BLaER1 (cell line): ENCODE data around the gene MUC5AC.
"Not testable (repeated sequence)": the region's sequence is repeated elsewhere in the genome, so short reads cannot be mapped to it uniquely, and the experiment has no call there.

Experiments
- H3K27ac ChIP-seq: shearing (Covaris generic); formaldehyde crosslinking; 2 replicates; pipeline ENCODE4 v1.8.1; 2022
- H3K27me3 ChIP-seq: shearing (Covaris generic); formaldehyde crosslinking; 2 replicates; pipeline ENCODE4 v1.8.1; 2022
- H3K36me3 ChIP-seq: shearing (Covaris generic); formaldehyde crosslinking; 2 replicates; pipeline ENCODE4 v1.8.1; 2022
- H3K4me1 ChIP-seq: shearing (Covaris generic); formaldehyde crosslinking; 2 replicates; pipeline ENCODE4 v1.8.1; 2022
- H3K4me2 ChIP-seq: shearing (Covaris generic); formaldehyde crosslinking; 2 replicates; pipeline ENCODE4 v1.8.1; 2022
- H3K4me3 ChIP-seq: shearing (Covaris generic); formaldehyde crosslinking; 2 replicates; pipeline ENCODE4 v1.8.1; 2022
- H3K9ac ChIP-seq: shearing (Covaris generic); formaldehyde crosslinking; 2 replicates; pipeline ENCODE4 v1.8.1; 2022
- H3K9me3 ChIP-seq: shearing (Covaris generic); formaldehyde crosslinking; 2 replicates; pipeline ENCODE4 v1.8.1; 2022
- H4K20me1 ChIP-seq: shearing (Covaris generic); formaldehyde crosslinking; 2 replicates; pipeline ENCODE4 v1.8.1; 2022
- Cebpa-rat ChIP-seq: shearing (Covaris generic); IDR thresholded peaks from 2 replicates; pipeline ENCODE4 v1.8.1; 2022

MUC5AC gene

GRCh38 chr11:1157645-1158591 is at the start of gene MUC5AC:
Gene MUC5AC (plus strand): TSS chr11:1157953. CDS start chr11:1158000, 47 bp downstream.
- TF ChIP-seq Cebpa-rat: no peak
- Histone ChIP-seq H3K4me2 (peak within 1 kb of the TSS; percentile 29; the same call in 1 of the 2 replicates), H3K36me3 (no peaks in the 10 kb centered on the region), H3K9me3 (no peaks in the 10 kb centered on the region), H4K20me1 (no peaks in the 10 kb centered on the region), H3K27me3 (no peaks in the 10 kb centered on the region), H3K27ac (no peak within 1 kb of the TSS), H3K9ac (no peak within 1 kb of the TSS), H3K4me3 (no peak within 1 kb of the TSS), H3K4me1 (peaks cover 29% of the 10 kb centered on the region)

DNA sequence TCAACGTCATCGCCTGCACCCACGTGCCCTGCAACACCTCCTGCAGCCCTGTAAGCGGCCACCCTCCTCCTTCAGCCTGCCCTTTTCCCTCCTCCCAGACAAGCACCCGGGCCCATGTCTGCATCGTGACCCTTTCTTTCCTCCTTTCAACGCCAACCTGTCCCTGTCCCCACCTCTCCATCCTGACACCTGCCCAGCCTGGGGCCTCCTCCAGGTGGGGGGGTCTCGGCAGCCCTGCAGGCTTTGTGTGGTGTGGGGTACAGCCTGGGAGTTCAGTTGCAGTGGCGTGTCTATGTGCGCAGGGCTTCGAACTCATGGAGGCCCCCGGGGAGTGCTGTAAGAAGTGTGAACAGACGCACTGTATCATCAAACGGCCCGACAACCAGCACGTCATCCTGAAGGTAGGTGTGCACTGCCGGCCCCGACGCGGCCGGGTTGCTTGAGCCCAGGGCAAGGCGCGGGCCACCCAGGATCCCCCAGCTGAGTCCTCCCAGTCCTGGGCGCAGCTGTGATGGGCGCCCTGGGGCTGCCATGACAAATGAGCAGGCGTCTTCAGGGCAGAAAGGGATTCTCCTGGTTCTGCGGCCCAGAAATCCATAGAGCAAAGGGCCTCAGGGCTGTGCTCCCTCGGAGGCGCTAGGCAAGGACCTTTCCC is 49.4 kb upstream of the MUC5AC start:
- Histone ChIP-seq H3K9me3 (peaks cover 5% of the 10 kb centered on the region; the same call in 1 of the 2 replicates), H3K4me3 (no peak overlapping the region), H3K9ac (no peak overlapping the region), H3K27ac (no peak overlapping the region), H4K20me1 (no peaks in the 10 kb centered on the region), H3K36me3 (no peaks in the 10 kb centered on the region), H3K4me2 (no peak overlapping the region), H3K4me1 (peaks cover 8% of the 10 kb centered on the region; the same call in 1 of the 2 replicates), H3K27me3 (no peaks in the 10 kb centered on the region)
- TF ChIP-seq Cebpa-rat: no peak

DNA sequence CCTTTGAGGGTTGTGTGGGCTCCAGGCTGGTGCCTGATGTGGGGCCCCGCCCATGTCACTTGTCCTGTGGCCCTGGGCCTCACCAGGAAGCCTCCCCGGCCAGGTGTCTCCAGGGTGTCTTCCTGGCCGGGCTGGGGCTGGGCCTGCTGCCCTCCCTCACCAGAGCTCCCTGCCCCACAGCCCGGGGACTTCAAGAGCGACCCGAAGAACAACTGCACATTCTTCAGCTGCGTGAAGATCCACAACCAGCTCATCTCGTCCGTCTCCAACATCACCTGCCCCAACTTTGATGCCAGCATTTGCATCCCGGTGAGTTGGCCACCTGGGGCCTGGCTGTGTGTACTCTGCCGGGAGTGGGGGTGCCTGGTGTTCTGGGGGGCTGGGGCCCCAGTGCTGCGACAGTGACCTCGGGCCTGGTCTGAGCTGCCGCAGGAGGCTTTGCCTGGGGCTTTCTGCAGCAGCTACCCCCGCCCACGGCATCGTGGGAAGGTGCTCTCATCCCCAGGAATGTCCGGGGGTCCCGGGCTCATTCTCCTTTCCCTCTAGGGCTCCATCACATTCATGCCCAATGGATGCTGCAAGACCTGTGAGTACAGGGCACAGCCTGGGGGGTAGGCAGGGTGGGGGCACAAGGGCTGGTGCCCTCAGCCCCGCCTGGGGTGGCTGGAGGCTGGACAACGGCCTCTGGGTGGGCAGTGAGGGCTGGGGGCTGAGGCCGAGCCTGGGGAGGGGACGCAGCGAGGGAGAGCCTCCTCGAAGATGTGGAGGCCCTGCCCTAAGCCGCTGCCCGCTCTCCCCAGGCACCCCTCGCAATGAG is 48.4 kb upstream of the MUC5AC start:
- no peak overlapping the region for H3K4me2 ChIP-seq
- peaks cover 8% of the 10 kb centered on the region; the same call in 1 of the 2 replicates for H3K4me1 ChIP-seq
- no peaks in the 10 kb centered on the region for H4K20me1 ChIP-seq
- no peak for TF ChIP-seq Cebpa-rat
- peaks cover 5% of the 10 kb centered on the region; the same call in 1 of the 2 replicates for H3K9me3 ChIP-seq
- H3K27ac ChIP-seq: no peak overlapping the region
- H3K4me3 ChIP-seq: no peak overlapping the region
- H3K9ac ChIP-seq: no peak overlapping the region
- no peaks in the 10 kb centered on the region for H3K27me3 ChIP-seq
- no peaks in the 10 kb centered on the region for H3K36me3 ChIP-seq

- H3K27me3 ChIP-seq: no peaks in the 10 kb centered on the region
- H3K9me3 ChIP-seq: peaks cover 5% of the 10 kb centered on the region; the same call in 1 of the 2 replicates
- H3K27ac ChIP-seq: no peak overlapping the region
- H3K9ac ChIP-seq: no peak overlapping the region
- TF ChIP-seq Cebpa-rat: no peak
- H3K4me3 ChIP-seq: no peak overlapping the region
- peaks cover 8% of the 10 kb centered on the region; the same call in 1 of the 2 replicates for H3K4me1 ChIP-seq
- no peaks in the 10 kb centered on the region for H3K36me3 ChIP-seq
- H4K20me1 ChIP-seq: no peaks in the 10 kb centered on the region
- H3K4me2 ChIP-seq: no peak overlapping the region
Observed at GRCh38 chr11:1109918-1110705, 47.6 kb upstream of the MUC5AC start.

GRCh38 chr11:1111545-1112212 is 46.1 kb upstream of the MUC5AC start:
- H3K4me2 ChIP-seq: no peak overlapping the region
- no peak overlapping the region for H3K4me3 ChIP-seq
- no peaks in the 10 kb centered on the region for H3K27me3 ChIP-seq
- no peak overlapping the region for H3K9ac ChIP-seq
- H3K27ac ChIP-seq: no peak overlapping the region
- H3K36me3 ChIP-seq: no peaks in the 10 kb centered on the region
- H3K4me1 ChIP-seq: peaks cover 8% of the 10 kb centered on the region; the same call in 1 of the 2 replicates
- H3K9me3 ChIP-seq: peaks cover 5% of the 10 kb centered on the region; the same call in 1 of the 2 replicates
- H4K20me1 ChIP-seq: no peaks in the 10 kb centered on the region
- no peak for TF ChIP-seq Cebpa-rat

DNA sequence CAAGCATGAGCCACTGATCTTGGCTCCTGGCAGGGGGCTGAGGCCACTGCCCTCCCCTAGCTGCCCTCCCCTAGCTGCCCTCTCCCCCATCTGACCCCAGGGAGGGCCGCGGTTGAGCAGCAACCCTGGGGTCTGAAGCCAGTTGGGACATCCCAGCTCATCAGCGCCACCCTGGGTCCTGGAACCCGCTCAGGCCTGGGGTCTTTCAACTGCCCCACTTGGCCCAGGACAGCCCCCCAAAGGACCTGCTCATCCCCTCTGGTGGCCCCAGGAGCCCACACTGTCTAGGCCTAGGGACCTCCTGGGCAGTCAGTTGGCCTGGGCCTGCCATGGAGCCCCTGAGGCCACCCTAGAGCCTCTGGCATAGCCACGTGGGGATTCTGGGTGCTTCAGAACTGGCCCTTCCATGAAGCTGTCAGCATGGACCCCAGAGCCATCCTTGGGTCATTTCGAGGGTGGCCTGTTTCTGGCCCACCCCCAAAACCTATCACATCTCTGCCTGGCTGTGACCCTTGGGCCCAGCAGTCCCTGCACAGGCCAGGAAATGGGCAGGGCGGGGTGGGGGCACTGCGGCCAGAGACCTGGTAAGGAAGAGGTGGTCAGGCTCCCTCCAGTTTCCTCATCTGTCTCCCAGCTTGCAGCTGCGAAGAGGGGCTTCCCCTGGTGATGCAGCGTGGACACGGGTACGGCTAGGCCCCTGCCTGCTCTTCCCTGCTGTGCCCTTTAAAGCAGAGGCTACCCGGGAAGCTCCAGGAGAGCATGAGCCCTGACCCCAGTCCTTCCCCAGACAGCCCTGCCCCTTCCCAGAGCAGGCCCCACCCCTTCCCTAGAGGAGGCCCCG is 45.2 kb upstream of the MUC5AC start:
- H3K4me2 ChIP-seq: no peak overlapping the region
- TF ChIP-seq Cebpa-rat: no peak
- H3K27me3 ChIP-seq: no peaks in the 10 kb centered on the region
- H3K4me1 ChIP-seq: 0 out of 2 replicates have a peak, but pooled peaks cover 4% of the 10 kb centered on the region
- no peak overlapping the region for H3K9ac ChIP-seq
- H3K4me3 ChIP-seq: no peak overlapping the region
- no peaks in the 10 kb centered on the region for H4K20me1 ChIP-seq
- H3K36me3 ChIP-seq: no peaks in the 10 kb centered on the region
- no peak overlapping the region for H3K27ac ChIP-seq
- H3K9me3 ChIP-seq: peaks cover 5% of the 10 kb centered on the region; the same call in 1 of the 2 replicates

- 0 out of 2 replicates have a peak, but pooled peaks cover 4% of the 10 kb centered on the region for H3K4me1 ChIP-seq
- no peak for TF ChIP-seq Cebpa-rat
- no peak overlapping the region for H3K27ac ChIP-seq
- no peaks in the 10 kb centered on the region for H4K20me1 ChIP-seq
- no peak overlapping the region for H3K9ac ChIP-seq
- H3K27me3 ChIP-seq: no peaks in the 10 kb centered on the region
- H3K36me3 ChIP-seq: no peaks in the 10 kb centered on the region
- H3K4me2 ChIP-seq: no peak overlapping the region
- no peak overlapping the region for H3K4me3 ChIP-seq
- H3K9me3 ChIP-seq: peaks cover 5% of the 10 kb centered on the region; the same call in 1 of the 2 replicates
Observed at GRCh38 chr11:1113405-1114201, 44.1 kb upstream of the MUC5AC start.

DNA sequence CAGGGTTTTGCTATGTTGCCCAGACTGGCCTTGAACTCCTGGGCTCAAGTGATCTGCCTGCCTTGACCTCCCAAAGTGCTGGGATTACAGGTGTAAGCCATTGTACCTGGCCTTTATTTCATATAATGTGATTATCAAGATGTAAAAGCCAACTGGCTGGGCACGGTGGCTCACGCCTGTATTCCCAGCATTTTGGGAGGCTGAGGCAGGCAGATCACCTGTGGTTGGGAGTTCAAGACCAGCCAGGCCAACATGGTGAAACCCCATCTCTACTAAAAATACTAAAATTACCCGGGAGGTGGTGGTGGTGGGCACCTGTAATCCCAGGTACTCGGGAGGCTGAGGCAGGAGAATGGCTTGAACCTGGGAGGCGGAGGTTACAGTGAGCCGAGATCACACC is 42.5 kb upstream of the MUC5AC start:
- H3K4me2 ChIP-seq, H3K36me3 ChIP-seq, H3K9me3 ChIP-seq, H3K4me3 ChIP-seq, H3K4me1 ChIP-seq, H4K20me1 ChIP-seq, H3K9ac ChIP-seq, H3K27ac ChIP-seq, H3K27me3 ChIP-seq: not testable (repeated sequence)
